Inferior parietal cortex (tissue), 1 donor: Measurements from ENCODE around the gene SLC25A33.

Source experiments
- DNase-seq: peaks from one replicate; pipeline ENCODE4 v3.0.0-alpha.2; 2016; ENCODE audit errors: extremely low spot score

The SLC25A33 gene

GRCh38 chr1:9588551-9589143, 49.4 kb downstream of the SLC25A33 start, which contains the start of gene TMEM201:
TMEM201 (plus strand) TSS chr1:9588911; CDS start chr1:9588931, 20 bp downstream.
- peak; percentile 91 for DNase-seq

GRCh38 chr1:9589144-9589718, 50.0 kb downstream of the SLC25A33 start:
- no peak for DNase-seq

GRCh38 chr1:9589719-9590157, 50.5 kb downstream of the SLC25A33 start:
- DNase-seq: no peak

- no peak for DNase-seq
These were observed 50.9 kb downstream of the SLC25A33 start for GRCh38 chr1:9590201-9590600.

GRCh38 chr1:9590945-9591668, 51.8 kb downstream of the SLC25A33 start:
- no peak for DNase-seq

GRCh38 chr1:9591669-9592509, 52.6 kb downstream of the SLC25A33 start:
- DNase-seq: no peak

GRCh38 chr1:9592510-9593075, 53.3 kb downstream of the SLC25A33 start:
- DNase-seq: no peak

- DNase-seq: no peak
These were observed 53.9 kb downstream of the SLC25A33 start for GRCh38 chr1:9593147-9593491.

GRCh38 chr1:9593492-9594465, 54.5 kb downstream of the SLC25A33 start:
- peak; percentile 43 for DNase-seq

- DNase-seq: no peak
These were observed 55.3 kb downstream of the SLC25A33 start for GRCh38 chr1:9594471-9595155.

GRCh38 chr1:9595156-9595967, 56.1 kb downstream of the SLC25A33 start:
- DNase-seq: no peak

GRCh38 chr1:9595968-9596340, 56.7 kb downstream of the SLC25A33 start:
- no peak for DNase-seq

- no peak for DNase-seq
These were observed 57.3 kb downstream of the SLC25A33 start for GRCh38 chr1:9596415-9597123.

GRCh38 chr1:9597361-9598315, 58.4 kb downstream of the SLC25A33 start:
- DNase-seq: no peak

GRCh38 chr1:9598316-9598700, 59.0 kb downstream of the SLC25A33 start:
- DNase-seq: no peak

GRCh38 chr1:9599741-9600140, 60.5 kb downstream of the SLC25A33 start:
- no peak for DNase-seq
